ENCODE data around the gene CNGB1.

Gene CNGB1

DNA sequence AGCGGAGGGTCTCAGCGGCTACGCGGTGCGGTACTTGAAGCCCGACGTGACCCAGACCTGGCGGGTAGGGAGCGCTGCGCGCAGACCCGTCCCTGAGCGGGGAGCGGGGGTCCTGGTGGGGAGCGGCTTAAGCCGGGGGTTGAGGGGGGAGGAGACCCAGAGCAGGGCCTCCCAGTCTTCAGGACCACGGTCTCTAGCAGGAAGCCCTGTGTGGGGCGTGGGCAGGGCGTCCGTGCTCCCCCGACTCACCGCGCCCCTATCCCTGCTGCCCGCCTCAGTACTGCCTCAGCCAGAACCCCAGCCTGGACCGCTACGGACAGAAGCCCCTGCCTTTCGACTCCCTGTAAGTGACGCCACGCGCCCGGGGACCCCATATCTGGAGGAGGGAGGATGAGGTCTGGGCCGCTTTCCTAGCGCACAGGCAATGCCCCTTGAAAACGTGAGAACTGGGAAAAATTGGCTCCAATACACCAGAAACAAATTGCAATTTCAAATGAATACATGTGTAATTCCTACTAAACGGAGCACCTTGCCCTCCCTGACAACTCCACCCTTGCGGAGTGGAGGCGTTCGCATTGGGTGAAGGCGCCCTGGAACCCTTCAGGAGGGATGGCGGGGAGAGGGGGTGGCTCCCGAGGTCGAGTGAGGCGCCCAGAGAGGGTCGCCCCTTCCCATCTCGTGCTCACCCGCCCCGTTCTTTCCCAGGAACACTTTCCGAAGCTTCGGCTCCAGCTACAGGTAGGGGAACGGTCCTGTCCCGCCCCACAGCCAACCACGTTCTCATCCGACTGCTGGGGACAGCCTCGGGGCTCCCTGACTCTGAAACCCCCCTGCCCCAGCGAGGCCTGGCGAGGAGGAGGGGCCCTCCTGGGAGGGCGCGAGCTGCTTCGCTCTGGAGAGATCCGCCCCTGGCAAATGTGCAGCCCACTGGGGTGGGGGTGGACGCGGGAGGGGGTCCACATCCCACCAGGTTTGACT is 14.6 kb upstream of the CNGB1 start:
- no peaks in the 10 kb centered on the region for H3K27me3 ChIP-seq (ENCODE audit: insufficient read depth, poor library complexity, severe bottlenecking)
- TF ChIP-seq, protein P1, sequence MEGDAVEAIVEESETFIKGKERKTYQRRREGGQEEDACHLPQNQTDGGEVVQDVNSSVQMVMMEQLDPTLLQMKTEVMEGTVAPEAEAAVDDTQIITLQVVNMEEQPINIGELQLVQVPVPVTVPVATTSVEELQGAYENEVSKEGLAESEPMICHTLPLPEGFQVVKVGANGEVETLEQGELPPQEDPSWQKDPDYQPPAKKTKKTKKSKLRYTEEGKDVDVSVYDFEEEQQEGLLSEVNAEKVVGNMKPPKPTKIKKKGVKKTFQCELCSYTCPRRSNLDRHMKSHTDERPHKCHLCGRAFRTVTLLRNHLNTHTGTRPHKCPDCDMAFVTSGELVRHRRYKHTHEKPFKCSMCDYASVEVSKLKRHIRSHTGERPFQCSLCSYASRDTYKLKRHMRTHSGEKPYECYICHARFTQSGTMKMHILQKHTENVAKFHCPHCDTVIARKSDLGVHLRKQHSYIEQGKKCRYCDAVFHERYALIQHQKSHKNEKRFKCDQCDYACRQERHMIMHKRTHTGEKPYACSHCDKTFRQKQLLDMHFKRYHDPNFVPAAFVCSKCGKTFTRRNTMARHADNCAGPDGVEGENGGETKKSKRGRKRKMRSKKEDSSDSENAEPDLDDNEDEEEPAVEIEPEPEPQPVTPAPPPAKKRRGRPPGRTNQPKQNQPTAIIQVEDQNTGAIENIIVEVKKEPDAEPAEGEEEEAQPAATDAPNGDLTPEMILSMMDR (IDR thresholded peaks at IDR 0.05; ENCODE audit: poor library complexity, severe bottlenecking), result no peak
- no peak overlapping the region for H3K27ac ChIP-seq (ENCODE audit: poor library complexity, severe bottlenecking)
- ATAC-seq (ENCODE audit: low read depth) (peak; percentile 56), DNase-seq (ENCODE audit: low spot score) (peak; percentile 63)
- H3K9me3 ChIP-seq (ENCODE audit: severe bottlenecking), result no peaks in the 10 kb centered on the region
- H3K36me3 ChIP-seq (ENCODE audit: low read depth), result no peaks in the 10 kb centered on the region
- peaks cover 7% of the 10 kb centered on the region for H3K4me1 ChIP-seq (ENCODE audit: insufficient read depth, poor library complexity, severe bottlenecking)
- H3K4me3 ChIP-seq (ENCODE audit: severe bottlenecking), result peak overlapping the region; percentile 61

- DNase-seq (ENCODE audit: low spot score) (peak; percentile 96), ATAC-seq (ENCODE audit: low read depth) (peak; percentile 90)
- Histone ChIP-seq H3K27me3 (ENCODE audit: insufficient read depth, poor library complexity, severe bottlenecking) (no peaks in the 10 kb centered on the region), H3K27ac (ENCODE audit: poor library complexity, severe bottlenecking) (no peak overlapping the region), H3K4me3 (ENCODE audit: severe bottlenecking) (peak overlapping the region; percentile 61), H3K4me1 (ENCODE audit: insufficient read depth, poor library complexity, severe bottlenecking) (peaks cover 7% of the 10 kb centered on the region), H3K36me3 (ENCODE audit: low read depth) (no peaks in the 10 kb centered on the region), H3K9me3 (ENCODE audit: severe bottlenecking) (no peaks in the 10 kb centered on the region)
- TF ChIP-seq, protein P1 (IDR thresholded peaks at IDR 0.05; ENCODE audit: poor library complexity, severe bottlenecking), result no peak
Observed at GRCh38 chr16:57984443-57985203, 13.7 kb upstream of the CNGB1 start.

- DNase-seq (ENCODE audit: low spot score), result no peak
- H3K4me1 ChIP-seq (ENCODE audit: insufficient read depth, poor library complexity, severe bottlenecking), result no peaks in the 10 kb centered on the region
- no peaks in the 10 kb centered on the region for H3K36me3 ChIP-seq (ENCODE audit: low read depth)
- no peak overlapping the region for H3K4me3 ChIP-seq (ENCODE audit: severe bottlenecking)
- TF ChIP-seq, protein P1 (IDR thresholded peaks at IDR 0.05; ENCODE audit: poor library complexity, severe bottlenecking), result no peak
- no peaks in the 10 kb centered on the region for H3K27me3 ChIP-seq (ENCODE audit: insufficient read depth, poor library complexity, severe bottlenecking)
- no peaks in the 10 kb centered on the region for H3K9me3 ChIP-seq (ENCODE audit: severe bottlenecking)
- no peak for ATAC-seq (ENCODE audit: low read depth)
- no peak overlapping the region for H3K27ac ChIP-seq (ENCODE audit: poor library complexity, severe bottlenecking)
Observed at GRCh38 chr16:57982385-57982784, 11.5 kb upstream of the CNGB1 start.

DNA sequence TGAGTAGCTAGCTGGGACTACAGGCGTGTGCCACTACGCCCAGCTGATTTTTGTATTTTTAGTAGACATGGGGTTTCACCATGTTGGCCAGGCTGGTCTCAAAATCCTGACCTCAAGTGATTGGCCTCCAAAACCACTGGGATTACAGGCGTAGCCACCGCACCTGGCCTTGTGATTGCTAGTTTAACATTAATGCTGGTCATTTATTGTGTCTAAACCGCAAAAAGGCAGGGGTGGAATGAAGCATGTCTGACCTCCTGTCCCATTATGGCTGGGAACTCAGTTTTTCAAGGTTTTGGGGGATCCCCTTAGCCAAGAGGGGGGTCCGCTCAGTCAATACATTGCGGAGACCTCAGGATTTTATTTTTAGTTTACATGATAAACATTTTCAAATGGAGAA is 10.7 kb upstream of the CNGB1 start:
- Histone ChIP-seq H3K36me3 (ENCODE audit: low read depth) (no peaks in the 10 kb centered on the region), H3K9me3 (ENCODE audit: severe bottlenecking) (no peaks in the 10 kb centered on the region), H3K27ac (ENCODE audit: poor library complexity, severe bottlenecking) (no peak overlapping the region), H3K27me3 (ENCODE audit: insufficient read depth, poor library complexity, severe bottlenecking) (no peaks in the 10 kb centered on the region), H3K4me3 (ENCODE audit: severe bottlenecking) (no peak overlapping the region), H3K4me1 (ENCODE audit: insufficient read depth, poor library complexity, severe bottlenecking) (no peaks in the 10 kb centered on the region)
- no peak for ATAC-seq (ENCODE audit: low read depth)
- TF ChIP-seq, protein P1 (IDR thresholded peaks at IDR 0.05; ENCODE audit: poor library complexity, severe bottlenecking), result no peak
- no peak for DNase-seq (ENCODE audit: low spot score)
